HG03045 (cell line): ENCODE data around the gene RAP1GDS1.
A peak's percentile ranks its signal among the peaks of the same experiment; 100 is the strongest.
"Not testable (repeated sequence)": the region's sequence is repeated elsewhere in the genome, so short reads cannot be mapped to it uniquely, and the experiment has no call there.

Source experiments
- ATAC-seq: cut with Tn5 transposase; IDR thresholded peaks from one replicate; pipeline ENCODE4 v1.9.1; 2021; ENCODE audit warnings: mild to moderate bottlenecking, moderate library complexity; ENCODE audit not compliant: unreplicated experiment

Gene RAP1GDS1

GRCh38 chr4:98285676-98286075 is 24.5 kb downstream of the RAP1GDS1 start:
- no peak for ATAC-seq

- ATAC-seq: no peak
Measured at GRCh38 chr4:98287328-98287727, 26.1 kb downstream of the RAP1GDS1 start.

- not testable (repeated sequence) for ATAC-seq
Measured at GRCh38 chr4:98288671-98289070, 27.5 kb downstream of the RAP1GDS1 start.

- peak; percentile 61 for ATAC-seq
Measured at GRCh38 chr4:98289375-98289774, 28.2 kb downstream of the RAP1GDS1 start.

GRCh38 chr4:98290511-98290910 is 29.3 kb downstream of the RAP1GDS1 start:
- ATAC-seq: no peak

- no peak for ATAC-seq
Measured at GRCh38 chr4:98293104-98293887, 32.1 kb downstream of the RAP1GDS1 start.

GRCh38 chr4:98298022-98298421 is 36.8 kb downstream of the RAP1GDS1 start:
- no peak for ATAC-seq

GRCh38 chr4:98300706-98301105 is 39.5 kb downstream of the RAP1GDS1 start:
- ATAC-seq: no peak

GRCh38 chr4:98305576-98305975 is 44.4 kb downstream of the RAP1GDS1 start:
- ATAC-seq: no peak

- ATAC-seq: no peak
Measured at GRCh38 chr4:98310867-98311266, 49.7 kb downstream of the RAP1GDS1 start.

GRCh38 chr4:98311656-98312055 is 50.5 kb downstream of the RAP1GDS1 start:
- no peak for ATAC-seq

GRCh38 chr4:98314791-98315565 is 53.8 kb downstream of the RAP1GDS1 start:
- ATAC-seq: no peak

GRCh38 chr4:98318521-98318920 is 57.3 kb downstream of the RAP1GDS1 start:
- no peak for ATAC-seq

GRCh38 chr4:98319021-98319420 is 57.8 kb downstream of the RAP1GDS1 start:
- ATAC-seq: no peak

GRCh38 chr4:98326168-98326567 is 65.0 kb downstream of the RAP1GDS1 start:
- ATAC-seq: no peak

GRCh38 chr4:98327694-98328093 is 66.5 kb downstream of the RAP1GDS1 start:
- ATAC-seq: no peak

- not testable (repeated sequence) for ATAC-seq
Measured at GRCh38 chr4:98329879-98330640, 68.9 kb downstream of the RAP1GDS1 start.

- ATAC-seq: no peak
Measured at GRCh38 chr4:98332017-98332416, 70.8 kb downstream of the RAP1GDS1 start.

- ATAC-seq: no peak
Measured at GRCh38 chr4:98334461-98334860, 73.3 kb downstream of the RAP1GDS1 start.

GRCh38 chr4:98338761-98339438 is 77.7 kb downstream of the RAP1GDS1 start:
- no peak for ATAC-seq

GRCh38 chr4:98341309-98341708 is 80.1 kb downstream of the RAP1GDS1 start:
- ATAC-seq: no peak
